HCEC 1CT (cell line): ENCODE results near the gene TIGD1.
A peak's percentile ranks its signal among the peaks of the same experiment; 100 is the strongest.

Experiments used
- DNase-seq: peaks from one replicate; pipeline ENCODE4 v3.0.0-alpha.2; 2017

TIGD1 gene

DNA sequence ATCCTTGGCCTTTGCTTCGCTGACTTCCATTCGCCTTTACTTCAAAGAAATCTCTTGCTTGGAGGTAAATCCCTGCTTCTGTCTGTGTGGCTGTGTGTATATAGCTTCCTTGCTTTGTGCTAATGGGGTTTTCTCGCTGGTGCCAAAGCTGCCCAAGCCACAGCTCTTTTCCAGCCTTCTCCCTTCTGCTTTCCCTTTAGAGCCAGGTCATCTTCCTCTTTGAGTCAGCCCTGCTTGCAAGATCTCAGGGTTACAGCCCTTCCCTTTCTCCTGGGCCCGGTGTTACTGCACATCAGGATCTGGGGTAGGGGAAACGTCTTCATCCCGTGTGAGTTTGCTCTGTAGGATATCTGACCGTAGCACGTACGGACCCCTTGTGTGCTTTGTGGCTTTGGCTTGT is 19.2 kb upstream of the TIGD1 start:
- no peak for DNase-seq

DNA sequence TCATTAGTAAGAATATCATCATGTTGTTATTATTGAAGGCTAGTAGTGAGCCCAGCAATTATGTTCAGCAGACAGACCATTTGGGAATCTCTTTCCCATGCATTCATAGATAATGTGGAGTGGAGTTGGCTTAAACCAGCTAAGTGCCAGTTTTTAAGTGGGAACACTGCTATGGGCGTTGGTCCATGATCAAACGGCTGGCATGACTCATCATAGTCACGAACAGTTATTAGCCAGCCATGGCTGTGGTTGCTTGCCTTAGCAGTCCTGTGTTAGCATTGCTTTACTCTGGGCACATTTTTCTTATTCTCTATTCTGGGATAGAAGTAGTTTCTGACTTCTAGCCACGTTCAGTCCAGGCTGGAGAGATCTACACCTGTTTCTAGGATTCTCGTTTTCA is 17.8 kb upstream of the TIGD1 start:
- DNase-seq = peak; percentile 83

GRCh38 chr2:232567721-232568120 is 17.4 kb upstream of the TIGD1 start:
- DNase-seq = no peak

GRCh38 chr2:232563580-232563979 is 13.2 kb upstream of the TIGD1 start:
- no peak for DNase-seq

- DNase-seq = no peak
Measured at GRCh38 chr2:232562515-232563151, 12.3 kb upstream of the TIGD1 start.

DNA sequence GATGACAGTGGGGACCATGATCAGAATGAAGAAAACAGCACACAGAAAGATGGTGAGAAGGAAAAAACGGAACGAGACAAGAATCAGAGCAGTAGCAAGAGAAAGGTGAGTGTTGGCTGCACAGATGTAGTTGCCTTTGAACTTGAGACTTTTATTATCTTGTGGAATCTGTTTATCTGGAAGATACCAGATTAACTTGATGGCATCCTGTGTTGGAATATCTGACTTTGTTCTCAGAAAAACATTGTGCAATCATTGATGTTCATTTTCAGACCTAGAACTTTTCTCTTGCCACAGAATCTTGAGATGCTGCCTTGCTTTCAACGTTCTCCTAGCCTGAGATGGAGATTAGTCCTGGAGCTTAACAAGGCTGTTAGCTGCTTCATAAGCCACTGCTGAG is 6.1 kb upstream of the TIGD1 start:
- no peak for DNase-seq

GRCh38 chr2:232551776-232552175 is 1.4 kb upstream of the TIGD1 start:
- DNase-seq = no peak

DNA sequence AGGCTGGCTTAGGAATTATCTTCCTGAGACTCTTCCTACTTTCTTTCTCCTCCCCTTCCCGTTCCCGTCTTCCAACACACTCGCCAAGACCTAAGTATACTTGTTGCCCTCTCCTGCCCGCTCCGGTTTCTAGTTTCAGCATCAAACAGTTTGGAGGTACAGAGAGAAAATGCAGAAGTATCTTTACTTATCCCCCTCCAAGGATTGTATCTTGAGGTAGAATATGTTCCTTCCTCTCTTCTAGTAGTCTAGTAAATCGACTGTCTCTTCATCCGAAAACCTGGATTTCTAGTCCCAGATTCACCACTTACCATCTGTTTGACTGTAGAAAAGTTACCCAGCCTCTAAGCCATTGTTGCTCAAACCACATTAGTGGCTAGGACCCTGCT is 887 bp upstream of the TIGD1 start:
- no peak for DNase-seq

- peak; percentile 7 for DNase-seq
Measured at GRCh38 chr2:232549655-232550353, 553 bp downstream of the TIGD1 start.

DNA sequence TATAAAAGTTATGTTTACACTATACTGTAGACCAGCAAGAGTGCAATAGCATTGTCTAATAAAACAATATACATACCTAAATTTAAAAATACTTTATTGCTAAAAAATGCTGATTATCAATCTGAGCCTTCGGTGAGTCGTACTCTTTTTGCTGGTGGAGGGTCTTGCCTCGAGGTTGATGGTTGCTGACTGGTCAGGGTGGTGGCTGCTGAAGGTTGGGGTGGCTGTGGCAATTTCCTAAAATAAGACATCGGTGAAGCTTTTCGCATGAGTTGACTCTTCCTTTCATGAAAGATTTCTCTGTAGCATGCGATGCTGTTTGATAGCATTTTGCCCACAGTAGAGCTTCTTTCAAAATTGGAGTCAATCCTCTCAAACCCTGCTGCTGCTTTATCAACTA is 2.4 kb downstream of the TIGD1 start:
- no peak for DNase-seq

DNA sequence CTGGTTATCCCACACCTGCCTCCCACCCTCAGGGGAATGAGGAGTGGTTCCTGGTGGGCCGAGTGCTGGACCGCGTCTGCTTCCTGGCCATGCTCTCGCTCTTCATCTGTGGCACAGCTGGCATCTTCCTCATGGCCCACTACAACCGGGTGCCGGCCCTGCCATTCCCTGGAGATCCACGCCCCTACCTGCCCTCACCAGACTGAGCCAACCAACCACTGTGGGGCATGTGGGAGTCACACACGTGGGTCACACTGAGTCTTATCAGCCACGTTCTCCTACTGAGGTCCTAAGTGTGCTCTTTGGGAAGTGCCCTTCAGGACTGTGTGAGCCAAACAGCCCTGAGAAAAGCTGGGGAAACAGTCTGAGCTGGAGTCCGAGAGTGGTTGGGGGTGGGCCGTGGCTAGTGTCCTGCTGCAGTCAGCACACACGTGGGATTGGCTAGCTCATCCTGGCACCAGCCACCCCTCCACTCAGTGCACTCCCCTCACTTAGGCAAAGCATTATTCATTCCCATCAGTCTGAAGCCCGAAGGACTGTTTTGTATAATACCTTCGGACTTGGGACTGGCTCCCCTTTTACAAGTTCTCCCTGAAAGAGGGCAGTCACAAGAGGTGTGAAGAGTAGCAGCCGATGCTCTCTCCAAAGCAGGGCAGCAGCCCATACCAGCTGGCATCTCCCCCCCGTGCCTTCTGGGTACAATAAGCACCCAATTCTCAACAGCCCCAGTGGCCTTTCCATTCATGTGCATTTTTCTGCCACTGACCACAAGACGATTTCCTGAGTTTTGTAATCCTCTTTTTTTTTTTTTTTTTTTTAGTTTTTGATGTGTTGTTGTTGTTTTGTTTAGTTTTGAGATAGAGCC is 4.6 kb downstream of the TIGD1 start:
- DNase-seq = no peak

GRCh38 chr2:232544674-232545073 is 5.7 kb downstream of the TIGD1 start:
- no peak for DNase-seq

DNA sequence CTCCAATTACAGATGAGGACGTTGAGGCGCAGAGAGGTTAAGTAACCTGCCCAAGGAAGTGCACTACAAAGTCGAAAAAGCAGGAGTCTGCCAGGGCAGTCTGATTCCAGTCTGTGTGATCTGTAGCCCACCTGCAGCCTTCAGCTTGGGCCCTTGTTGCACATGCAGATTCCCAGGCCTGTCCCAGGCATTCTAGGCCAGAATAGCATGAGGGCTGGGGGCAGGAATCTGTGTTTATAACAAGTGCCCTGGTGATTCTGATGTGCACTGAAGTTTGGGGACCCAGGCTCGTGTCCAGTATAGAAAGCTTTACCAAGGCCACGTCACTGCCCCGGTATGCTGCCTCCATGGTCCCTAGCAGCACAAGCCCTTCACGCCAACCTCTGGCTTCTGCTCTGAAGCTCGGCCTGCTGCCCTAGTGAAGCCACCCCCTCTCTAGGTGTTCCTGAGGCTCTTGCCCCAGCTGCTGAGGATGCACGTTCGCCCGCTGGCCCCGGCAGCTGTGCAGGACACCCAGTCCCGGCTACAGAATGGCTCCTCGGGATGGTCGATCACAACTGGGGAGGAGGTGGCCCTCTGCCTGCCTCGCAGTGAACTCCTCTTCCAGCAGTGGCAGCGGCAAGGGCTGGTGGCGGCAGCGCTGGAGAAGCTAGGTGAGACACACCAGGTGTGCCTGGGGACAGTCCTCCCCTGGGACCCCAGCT is 6.3 kb downstream of the TIGD1 start:
- no peak for DNase-seq

GRCh38 chr2:232543491-232543890 is 6.9 kb downstream of the TIGD1 start:
- no peak for DNase-seq

GRCh38 chr2:232542715-232543467 is 7.5 kb downstream of the TIGD1 start:
- DNase-seq = no peak

DNA sequence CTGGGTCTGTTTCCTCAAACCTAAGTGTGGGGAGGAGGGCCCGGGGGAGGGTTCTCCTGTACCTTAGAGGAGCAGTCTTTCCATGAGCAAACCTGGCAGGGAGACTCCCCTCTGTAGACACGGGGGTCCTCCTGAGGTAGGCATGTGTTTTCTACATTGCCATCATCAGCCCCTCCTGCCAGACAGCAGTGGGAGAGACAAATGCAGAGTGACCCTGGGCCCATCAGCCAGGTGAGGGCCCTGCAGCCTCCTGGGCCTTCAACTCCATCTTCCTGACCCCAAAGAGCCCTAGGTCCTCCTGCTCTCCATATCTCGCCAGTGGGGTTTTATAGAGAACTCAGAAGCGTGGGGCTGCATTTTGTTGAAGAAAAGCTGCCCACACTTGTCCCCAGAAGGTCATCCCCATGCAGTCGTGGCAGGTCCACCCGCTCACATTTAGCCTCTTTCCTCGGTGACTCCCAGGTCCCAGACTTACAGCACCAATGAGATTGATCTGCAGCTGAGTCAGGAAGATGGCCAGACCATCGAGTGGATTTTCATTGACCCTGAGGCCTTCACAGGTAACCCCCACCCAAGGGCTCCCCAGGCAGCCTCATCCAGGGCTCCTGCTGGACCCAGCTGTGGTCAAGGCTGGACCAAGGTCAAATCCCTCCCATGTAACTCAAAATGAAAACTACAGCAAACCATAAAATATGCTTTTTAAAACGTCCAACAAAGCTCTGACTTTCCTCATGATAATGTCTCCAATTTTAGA is 8.2 kb downstream of the TIGD1 start:
- DNase-seq = no peak

- DNase-seq = no peak
Measured at GRCh38 chr2:232541195-232541960, 9.0 kb downstream of the TIGD1 start.

- DNase-seq = no peak
Measured at GRCh38 chr2:232540441-232541041, 9.8 kb downstream of the TIGD1 start.

DNA sequence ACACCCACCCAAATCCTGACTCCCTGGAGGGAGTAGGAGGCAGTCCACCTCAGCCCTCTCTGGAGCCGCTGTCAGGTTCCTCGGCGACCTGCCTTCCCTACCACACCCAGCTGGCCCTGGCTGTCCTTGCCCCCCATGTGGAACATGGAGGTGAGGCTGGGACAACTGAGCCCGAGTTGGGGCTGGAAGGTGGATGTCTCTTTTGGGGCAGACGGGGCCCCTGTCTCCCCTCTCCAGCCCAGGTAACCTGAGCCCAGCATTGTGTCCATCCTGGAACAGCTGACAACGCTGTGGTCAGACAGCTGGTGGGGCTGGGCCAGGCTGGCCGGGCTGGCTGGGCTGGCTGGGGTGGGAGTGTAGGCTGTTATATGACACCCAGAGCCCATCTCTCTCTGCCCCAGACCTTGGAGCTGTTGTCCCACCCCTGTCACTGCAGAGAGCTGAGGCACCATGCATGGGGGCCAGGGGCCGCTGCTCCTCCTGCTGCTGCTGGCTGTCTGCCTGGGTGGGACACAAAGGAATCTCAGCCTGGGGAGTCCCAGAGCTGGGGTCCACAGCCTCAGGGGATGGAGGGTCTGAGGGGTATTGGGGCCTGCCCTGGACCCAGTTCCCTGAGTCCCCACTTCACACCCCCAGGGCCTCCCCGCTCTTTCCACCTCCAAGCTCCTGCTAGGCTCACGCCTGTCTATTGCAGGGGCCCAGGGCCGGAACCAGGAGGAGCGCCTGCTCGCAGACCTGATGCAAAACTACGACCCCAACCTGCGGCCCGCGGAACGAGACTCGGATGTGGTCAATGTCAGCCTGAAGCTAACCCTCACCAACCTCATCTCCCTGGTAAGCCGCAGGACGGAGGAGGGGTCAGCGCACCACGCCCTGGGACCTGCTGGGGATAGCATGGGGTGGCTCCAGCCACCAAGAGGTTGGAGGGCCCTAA is 10.8 kb downstream of the TIGD1 start, which contains the start of gene CHRNG:
CHRNG (plus strand) TSS at position 395 of the 934 bp plus-strand sequence; CDS start at position 451, 56 bp downstream.
- DNase-seq = no peak
